Neural progenitor cell (in vitro differentiated cells): Measurements from ENCODE around the gene TBL1X.

ENCODE experiments used
- EZH2phosphoT487 ChIP-seq: fragments of 200-600 bp; sonication (generic); IDR thresholded peaks from 2 replicates; pipeline ENCODE4 v1.6.1; 2017; ENCODE audit warnings: antibody characterized with exemption
- TF ChIP-seq, protein P1 (sequence below): fragments of 200-600 bp; sonication (generic); IDR thresholded peaks from 2 replicates; pipeline ENCODE4 v1.5.1; 2017; ENCODE audit warnings: antibody characterized with exemption, mild to moderate bottlenecking

GRCh38 chrX:9429767-9430166 is 35.1 kb upstream of the TBL1X start:
- TF ChIP-seq, protein P1, sequence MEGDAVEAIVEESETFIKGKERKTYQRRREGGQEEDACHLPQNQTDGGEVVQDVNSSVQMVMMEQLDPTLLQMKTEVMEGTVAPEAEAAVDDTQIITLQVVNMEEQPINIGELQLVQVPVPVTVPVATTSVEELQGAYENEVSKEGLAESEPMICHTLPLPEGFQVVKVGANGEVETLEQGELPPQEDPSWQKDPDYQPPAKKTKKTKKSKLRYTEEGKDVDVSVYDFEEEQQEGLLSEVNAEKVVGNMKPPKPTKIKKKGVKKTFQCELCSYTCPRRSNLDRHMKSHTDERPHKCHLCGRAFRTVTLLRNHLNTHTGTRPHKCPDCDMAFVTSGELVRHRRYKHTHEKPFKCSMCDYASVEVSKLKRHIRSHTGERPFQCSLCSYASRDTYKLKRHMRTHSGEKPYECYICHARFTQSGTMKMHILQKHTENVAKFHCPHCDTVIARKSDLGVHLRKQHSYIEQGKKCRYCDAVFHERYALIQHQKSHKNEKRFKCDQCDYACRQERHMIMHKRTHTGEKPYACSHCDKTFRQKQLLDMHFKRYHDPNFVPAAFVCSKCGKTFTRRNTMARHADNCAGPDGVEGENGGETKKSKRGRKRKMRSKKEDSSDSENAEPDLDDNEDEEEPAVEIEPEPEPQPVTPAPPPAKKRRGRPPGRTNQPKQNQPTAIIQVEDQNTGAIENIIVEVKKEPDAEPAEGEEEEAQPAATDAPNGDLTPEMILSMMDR: no peak
- no peak for TF ChIP-seq EZH2phosphoT487
